Activated T-helper 1 cell treated with anti-CD3 and anti-CD28 coated beads, Interleukin-12 subunit alpha, Interleukin-12 subunit beta, Interleukin-2, Interleukin-4 antibody, amounts not matched to agents 30 ng/mL and 10 ng/mL and 1 ng/mL, durations not matched to agents 14 hours and 24 hours and 36 hours (primary cell): ENCODE measurements around the gene TMEM101. TPM values are rescaled to one million over a fixed set of nuclear protein-coding genes. Genes with fewer than 3 reads are reported as not detected.
"Not testable (repeated sequence)": the region's sequence is repeated elsewhere in the genome, so short reads cannot be mapped to it uniquely, and the experiment has no call there.

Experiments
- DNase-seq: peaks from one replicate; pipeline ENCODE4 v3.0.0; 2021; ENCODE audit warnings: low spot score
- H3K27ac Mint-ChIP-seq: one replicate; pipeline ENCODE4 v1.8.0; 2021; ENCODE audit warnings: mild to moderate bottlenecking, mixed read lengths
- H3K27me3 Mint-ChIP-seq: one replicate; pipeline ENCODE4 v1.8.0; 2022; ENCODE audit warnings: mild to moderate bottlenecking, moderate library complexity, mixed read lengths; ENCODE audit not compliant: insufficient read depth
- H3K36me3 Mint-ChIP-seq: one replicate; pipeline ENCODE4 v1.8.0; 2021; ENCODE audit warnings: low read depth, mixed read lengths
- H3K4me1 Mint-ChIP-seq: one replicate; pipeline ENCODE4 v1.8.0; 2021; ENCODE audit warnings: low read depth, mixed read lengths
- H3K4me3 Mint-ChIP-seq: one replicate; pipeline ENCODE4 v1.8.0; 2021; ENCODE audit warnings: mild to moderate bottlenecking, moderate library complexity, mixed read lengths
- H3K9me3 Mint-ChIP-seq: one replicate; pipeline ENCODE4 v1.8.0; 2021; ENCODE audit warnings: mixed read lengths
- intact Hi-C: fragments of 100-400 bp; cut with micrococcal nuclease; formaldehyde crosslinking; loops from one replicate; pipeline ENCODE4 v1.15.1; 2024
- total RNA-seq: library from RNA; stranded (reverse); gene quantifications from 2 replicates; pipeline ENCODE4 v1.2.3, GENCODE V29; 2022

Gene TMEM101
- 31.6 and 32.8 TPM in 2 replicates for total RNA-seq

- DNase-seq: peak; percentile 84
These were observed at the start of gene TMEM101 for GRCh38 chr17:44014437-44015172. TSS of gene TMEM101 (minus strand) at chr17:44014963. CDS start at chr17:44014952, 11 bp downstream.

DNA sequence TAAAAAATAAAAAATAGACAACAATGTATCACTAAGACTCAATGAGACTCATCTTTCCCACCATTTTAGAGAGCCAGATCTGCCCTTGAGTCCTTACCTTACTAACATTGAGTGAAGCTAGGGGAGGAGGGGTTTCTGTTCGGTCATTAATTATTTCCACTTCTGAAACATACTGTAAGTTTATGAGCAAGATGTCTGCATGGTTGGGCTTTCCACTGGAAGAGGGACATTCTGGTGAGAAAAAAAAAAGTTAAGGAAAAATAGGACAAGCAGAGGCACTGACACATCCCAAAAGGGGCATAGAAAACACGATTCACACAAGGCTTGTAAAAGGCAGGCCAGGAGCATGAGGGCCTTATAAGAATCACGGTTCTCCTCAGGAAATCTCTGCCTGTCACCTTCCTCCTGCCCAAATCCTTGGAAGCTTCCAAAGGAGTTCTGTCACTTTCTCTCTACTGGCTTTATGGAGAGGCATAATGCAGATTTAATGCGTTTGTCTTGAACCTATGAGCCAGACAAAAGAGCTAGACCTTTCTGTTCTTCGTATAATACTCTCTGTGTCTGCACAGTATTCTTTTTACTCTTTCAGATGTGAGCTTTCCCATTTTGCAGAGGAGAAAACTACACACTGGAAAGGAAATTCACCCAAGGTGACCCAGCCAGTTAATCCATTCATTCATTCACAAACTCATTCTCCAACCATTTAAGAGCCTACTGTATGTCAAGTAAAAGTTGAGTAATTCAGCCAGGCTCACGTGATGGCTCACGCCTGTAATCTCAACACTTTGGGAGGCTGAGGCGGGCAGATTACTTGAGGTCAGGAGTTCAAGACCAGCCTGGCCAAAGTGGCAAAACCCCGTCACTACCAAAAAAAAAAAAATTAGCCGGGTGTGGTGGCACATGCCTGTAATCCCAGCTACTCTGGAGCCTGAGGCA is 49.2 kb upstream of the TMEM101 start:
- Mint-ChIP-seq H3K9me3 (no peaks in the 10 kb centered on the region), H3K4me1 (peaks cover 40% of the 10 kb centered on the region), H3K36me3 (peaks cover 38% of the 10 kb centered on the region), H3K27ac (peak overlapping the region; percentile 13), H3K4me3 (peak overlapping the region; percentile 57), H3K27me3 (no peaks in the 10 kb centered on the region)
- no peak for DNase-seq
- intact Hi-C loops: loop anchor here (10.0 kb wide), 1 partner anchor 261 kb away; the partner anchor contains the start of gene SLC25A39

More at GRCh38 chr17:44014437-44015172, at the start of gene TMEM101:
- H3K27me3 Mint-ChIP-seq: no peaks in the 10 kb centered on the region
- H3K4me3 Mint-ChIP-seq: peak within 1 kb of the TSS; percentile 100
- H3K4me1 Mint-ChIP-seq: peaks cover 16% of the 10 kb centered on the region
- intact Hi-C loops: loop anchor here (1.0 to 2.0 kb wide), 4 partner anchors 8 to 172 kb away; partner anchors contain the start of genes G6PC3, HDAC5 and TMUB2
- H3K27ac Mint-ChIP-seq: peak within 1 kb of the TSS; percentile 98
- H3K36me3 Mint-ChIP-seq: peaks cover 10% of the 10 kb centered on the region
- H3K9me3 Mint-ChIP-seq: no peaks in the 10 kb centered on the region

DNA sequence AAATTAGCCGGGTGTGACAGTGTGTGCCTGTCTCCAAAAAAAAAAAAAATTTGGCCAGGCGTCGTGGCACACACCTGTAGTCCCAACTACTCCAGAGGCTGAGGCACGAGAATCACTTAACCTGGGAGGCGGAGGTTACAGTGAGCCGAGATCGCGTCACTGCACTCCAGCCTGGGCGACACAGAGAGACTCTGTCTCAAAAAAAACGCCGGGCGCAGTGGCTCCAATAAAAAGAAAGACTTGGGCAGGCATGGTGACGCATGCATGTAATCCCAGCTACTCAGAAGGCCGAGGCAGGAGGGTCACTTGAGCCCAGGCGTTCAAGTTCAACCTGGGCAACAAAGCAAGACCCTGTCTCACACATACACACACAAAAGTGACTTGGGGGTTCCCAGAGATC is 48.1 kb upstream of the TMEM101 start:
- Mint-ChIP-seq H3K9me3 (no peaks in the 10 kb centered on the region), H3K4me3 (no peak overlapping the region), H3K27me3 (no peaks in the 10 kb centered on the region), H3K27ac (no peak overlapping the region), H3K4me1 (peaks cover 40% of the 10 kb centered on the region), H3K36me3 (peaks cover 42% of the 10 kb centered on the region)
- intact Hi-C loops: loop anchor here (10.0 kb wide), 1 partner anchor 262 kb away; the partner anchor contains the start of gene SLC25A39
- no peak for DNase-seq

GRCh38 chr17:44061446-44061845 is 46.7 kb upstream of the TMEM101 start:
- no peak for DNase-seq
- Mint-ChIP-seq H3K4me1 (peaks cover 40% of the 10 kb centered on the region), H3K9me3 (no peaks in the 10 kb centered on the region), H3K27me3 (no peaks in the 10 kb centered on the region), H3K36me3 (peaks cover 42% of the 10 kb centered on the region), H3K27ac (no peak overlapping the region), H3K4me3 (no peak overlapping the region)
- intact Hi-C loops: loop anchor here (10.0 kb wide), 1 partner anchor 263 kb away; the partner anchor contains the start of gene SLC25A39

GRCh38 chr17:44059101-44059892 is 44.5 kb upstream of the TMEM101 start:
- intact Hi-C loops: no loop called here

GRCh38 chr17:44053125-44053872 is 38.5 kb upstream of the TMEM101 start:
- Mint-ChIP-seq H3K36me3 (peaks cover 27% of the 10 kb centered on the region), H3K27me3 (no peaks in the 10 kb centered on the region), H3K27ac (peak overlapping the region; percentile 53), H3K4me3 (no peak overlapping the region), H3K9me3 (no peaks in the 10 kb centered on the region), H3K4me1 (peaks cover 19% of the 10 kb centered on the region)
- no peak for DNase-seq
- intact Hi-C loops: no loop called here

More at GRCh38 chr17:44059101-44059892, 44.5 kb upstream of the TMEM101 start:
- no peak for DNase-seq
- Mint-ChIP-seq H3K27me3 (no peaks in the 10 kb centered on the region), H3K27ac (peak overlapping the region; percentile 7), H3K4me3 (no peak overlapping the region), H3K9me3 (no peaks in the 10 kb centered on the region), H3K36me3 (peaks cover 42% of the 10 kb centered on the region), H3K4me1 (peaks cover 37% of the 10 kb centered on the region)

DNA sequence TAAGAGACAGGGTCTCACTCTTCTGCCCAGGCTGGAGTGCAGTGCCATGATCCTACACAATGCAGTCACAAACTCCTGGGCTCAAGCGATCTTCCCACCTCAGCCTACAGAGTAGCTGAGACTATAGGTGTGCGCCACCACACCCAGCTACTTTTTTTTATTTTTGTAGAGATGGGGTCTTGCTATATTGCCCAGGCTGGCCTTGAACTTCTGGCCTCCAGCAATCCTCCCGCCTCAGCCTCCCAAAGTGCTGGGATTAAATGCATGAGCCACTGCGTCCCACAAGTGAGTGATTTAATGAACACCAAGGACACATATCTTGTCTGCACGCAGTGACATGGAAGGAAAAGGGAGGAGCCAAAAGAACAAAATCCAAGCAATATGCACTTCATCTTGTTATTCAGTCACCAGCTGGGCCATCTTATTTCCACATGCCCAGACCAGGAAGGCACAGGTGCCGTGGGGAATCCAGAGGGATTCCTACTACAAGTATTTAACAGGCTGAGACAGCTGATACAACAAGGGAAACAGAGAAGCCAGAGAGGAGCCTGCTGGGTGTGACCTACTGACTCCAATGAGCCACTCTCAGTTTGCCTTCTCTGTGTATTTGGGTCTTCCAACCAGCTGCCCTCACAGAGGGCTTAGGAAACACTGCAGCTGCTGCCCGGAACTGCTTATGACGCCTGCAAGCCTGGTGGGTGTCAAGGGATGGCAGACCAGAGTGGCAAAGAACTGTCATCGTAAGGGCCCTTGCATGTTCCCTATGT is 34.7 kb upstream of the TMEM101 start:
- Mint-ChIP-seq H3K4me3 (no peak overlapping the region), H3K27me3 (no peaks in the 10 kb centered on the region), H3K27ac (no peak overlapping the region), H3K9me3 (no peaks in the 10 kb centered on the region), H3K36me3 (peaks cover 25% of the 10 kb centered on the region), H3K4me1 (peaks cover 18% of the 10 kb centered on the region)
- DNase-seq: no peak
- intact Hi-C loops: no loop called here

GRCh38 chr17:44046893-44047292 is 32.1 kb upstream of the TMEM101 start:
- H3K27me3 Mint-ChIP-seq, H3K4me3 Mint-ChIP-seq, DNase-seq, H3K27ac Mint-ChIP-seq, H3K4me1 Mint-ChIP-seq, H3K9me3 Mint-ChIP-seq, intact Hi-C loops: not testable (repeated sequence)
- peaks cover 14% of the 10 kb centered on the region for H3K36me3 Mint-ChIP-seq

DNA sequence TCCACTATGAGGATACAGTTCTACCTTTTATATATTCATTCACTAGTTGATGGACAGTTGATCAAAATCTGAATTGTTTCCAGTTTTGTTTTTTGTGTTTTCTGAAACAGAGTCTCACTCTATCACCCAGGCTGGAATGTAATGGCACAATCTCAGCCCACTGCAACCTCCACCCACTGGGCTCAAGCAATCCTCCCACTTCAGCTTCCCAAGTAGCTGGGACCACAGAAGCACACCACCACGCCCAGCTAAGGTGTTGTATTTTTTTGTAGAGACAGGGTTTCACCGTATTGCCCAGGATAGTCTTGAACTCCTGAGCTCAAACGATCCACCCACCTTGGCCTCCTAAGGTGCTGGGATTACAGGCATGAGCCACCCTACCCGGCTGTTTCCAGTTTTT is 30.7 kb upstream of the TMEM101 start:
- Mint-ChIP-seq H3K9me3 (no peaks in the 10 kb centered on the region), H3K27ac (no peak overlapping the region), H3K4me3 (no peak overlapping the region)

GRCh38 chr17:44044071-44044470 is 29.3 kb upstream of the TMEM101 start:
- intact Hi-C loops: no loop called here

More for the DNA sequence above, 30.7 kb upstream of the TMEM101 start:
- DNase-seq: no peak
- H3K4me1 Mint-ChIP-seq: peaks cover 19% of the 10 kb centered on the region
- no peaks in the 10 kb centered on the region for H3K27me3 Mint-ChIP-seq
- H3K36me3 Mint-ChIP-seq: peaks cover 15% of the 10 kb centered on the region
- intact Hi-C loops: no loop called here

GRCh38 chr17:44043272-44043696 is 28.5 kb upstream of the TMEM101 start:
- Mint-ChIP-seq H3K36me3 (peaks cover 20% of the 10 kb centered on the region), H3K27me3 (no peaks in the 10 kb centered on the region), H3K27ac (no peak overlapping the region), H3K4me1 (peaks cover 29% of the 10 kb centered on the region), H3K9me3 (no peaks in the 10 kb centered on the region), H3K4me3 (no peak overlapping the region)
- intact Hi-C loops: no loop called here
- no peak for DNase-seq

More at GRCh38 chr17:44044071-44044470, 29.3 kb upstream of the TMEM101 start:
- DNase-seq: no peak
- peaks cover 22% of the 10 kb centered on the region for H3K36me3 Mint-ChIP-seq
- H3K27ac Mint-ChIP-seq: no peak overlapping the region
- H3K4me1 Mint-ChIP-seq: peaks cover 29% of the 10 kb centered on the region
- H3K27me3 Mint-ChIP-seq: no peaks in the 10 kb centered on the region
- H3K9me3 Mint-ChIP-seq: no peaks in the 10 kb centered on the region
- no peak overlapping the region for H3K4me3 Mint-ChIP-seq
